ENCODE results near the gene TMC8. TPM values are rescaled to one million over a fixed set of nuclear protein-coding genes. Genes with fewer than 3 reads are reported as not detected.

TMC8 gene
- polyA plus RNA-seq, 1 of the 3 experiments (the other 2 are of a cell fraction), result 0.18 TPM

DNA sequence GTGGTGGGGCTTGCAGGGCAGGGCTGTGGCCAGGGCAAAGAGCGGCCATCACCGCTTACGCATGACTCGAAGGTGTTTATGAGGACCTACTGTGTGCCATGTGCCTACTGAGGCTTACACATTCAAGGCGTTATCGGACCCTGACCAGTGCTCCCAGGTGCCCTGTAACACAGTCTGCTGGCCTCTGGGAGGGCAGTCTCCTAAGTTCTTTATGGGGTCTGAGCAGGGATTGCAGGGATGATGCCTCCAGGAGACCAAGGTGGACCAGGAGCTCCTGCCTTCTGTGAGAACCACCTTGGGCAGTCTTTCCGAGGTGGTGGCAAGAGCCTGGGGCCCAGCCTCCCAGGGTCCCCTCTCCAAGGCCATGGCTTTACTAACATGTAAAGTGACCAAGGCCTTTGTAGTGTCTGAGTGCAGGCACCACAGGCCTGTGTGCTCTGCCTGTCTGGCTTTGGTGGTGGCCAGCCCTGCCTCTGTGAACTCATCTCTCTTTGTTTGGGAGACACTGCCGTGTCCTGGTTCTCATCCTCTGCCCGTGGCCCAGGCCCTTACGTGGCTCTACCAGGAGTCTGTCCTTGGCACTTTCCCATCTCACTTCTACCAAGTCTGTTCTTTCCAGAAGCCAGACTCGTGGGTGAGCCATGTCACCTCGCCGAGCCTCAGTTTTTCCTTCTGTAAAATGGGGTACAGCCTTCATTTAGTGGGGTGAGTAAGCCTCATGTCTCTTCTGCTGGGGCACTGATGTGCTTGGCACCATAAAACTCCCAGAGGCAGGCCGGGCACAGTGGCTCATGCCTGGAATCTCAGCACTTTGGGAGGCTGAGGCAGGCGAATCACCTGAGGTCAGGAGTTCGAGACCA, 34.4 kb downstream of the TMC8 start (continued):
- TF ChIP-seq IRF3 (IDR thresholded peaks at IDR 0.05; ENCODE audit: low read depth, low read length) (no peak), NFIC (IDR thresholded peaks at IDR 0.05; ENCODE audit: borderline replicate concordance) (no peak), EZH2phosphoT487 (IDR thresholded peaks at IDR 0.05; ENCODE audit: borderline replicate concordance, low read depth) (no peak), RXRA (IDR thresholded peaks at IDR 0.05; ENCODE audit: borderline replicate concordance, low read depth) (no peak), GABPA (IDR thresholded peaks at IDR 0.05; ENCODE audit: low read depth) (no peak)

GRCh38 chr17:78166416-78166815, 35.8 kb downstream of the TMC8 start:
- H3K36me3 ChIP-seq (replicated peaks in 1 of 2; ENCODE audit: control insufficient read depth in 1 of 2, insufficient read depth in 2 of 2, low read length in 1 of 2), result peaks cover 0 to 6% of the 10 kb centered on the region in 2 experiments
- DNase-seq, result no peak
- H3K9me2 ChIP-seq, result no peaks in the 10 kb centered on the region
- H3K4me3 ChIP-seq (ENCODE audit: low read depth in 2 of 2, low read length in 1 of 2), result no peak overlapping the region
- no peaks in the 10 kb centered on the region for H3K27me3 ChIP-seq (ENCODE audit: insufficient read depth)
- H2AFZ ChIP-seq (ENCODE audit: low read depth), result no peak overlapping the region
- H3K9ac ChIP-seq, result no peak overlapping the region
- H3K4me1 ChIP-seq (ENCODE audit: control insufficient read depth in 1 of 2, insufficient read depth in 2 of 2, low read depth in 1 of 2, low read length in 1 of 2), result peaks cover 0 to 17% of the 10 kb centered on the region in 2 experiments; a peak in 1 of 4 replicates
- POLR2A ChIA-PET, result no interaction called here
- CTCF ChIA-PET, result interaction anchor here (0.6 to 1.6 kb wide), 2 partner anchors 84 to 130 kb away, joined by 3 to 4 read pairs; no protein-coding TSS in a partner anchor
- no peak for TF ChIP-seq JUND (IDR thresholded peaks at IDR 0.05)
- no peak for TF ChIP-seq FOXM1 (IDR thresholded peaks at IDR 0.05; ENCODE audit: low read depth)
- TF ChIP-seq YY1 (IDR thresholded peaks at IDR 0.05; ENCODE audit: low read depth), result no peak
- TF ChIP-seq RAD21 (IDR thresholded peaks at IDR 0.05; ENCODE audit: low read length), result no peak
- TF ChIP-seq RCOR1 (IDR thresholded peaks at IDR 0.05; ENCODE audit: low read length), result no peak
- TF ChIP-seq, protein P1, sequence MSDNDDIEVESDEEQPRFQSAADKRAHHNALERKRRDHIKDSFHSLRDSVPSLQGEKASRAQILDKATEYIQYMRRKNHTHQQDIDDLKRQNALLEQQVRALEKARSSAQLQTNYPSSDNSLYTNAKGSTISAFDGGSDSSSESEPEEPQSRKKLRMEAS (IDR thresholded peaks at IDR 0.05; ENCODE audit: low read depth), result no peak
- no peak for TF ChIP-seq RFX5 (IDR thresholded peaks at IDR 0.05; ENCODE audit: low read length)
- TF ChIP-seq, protein P2, sequence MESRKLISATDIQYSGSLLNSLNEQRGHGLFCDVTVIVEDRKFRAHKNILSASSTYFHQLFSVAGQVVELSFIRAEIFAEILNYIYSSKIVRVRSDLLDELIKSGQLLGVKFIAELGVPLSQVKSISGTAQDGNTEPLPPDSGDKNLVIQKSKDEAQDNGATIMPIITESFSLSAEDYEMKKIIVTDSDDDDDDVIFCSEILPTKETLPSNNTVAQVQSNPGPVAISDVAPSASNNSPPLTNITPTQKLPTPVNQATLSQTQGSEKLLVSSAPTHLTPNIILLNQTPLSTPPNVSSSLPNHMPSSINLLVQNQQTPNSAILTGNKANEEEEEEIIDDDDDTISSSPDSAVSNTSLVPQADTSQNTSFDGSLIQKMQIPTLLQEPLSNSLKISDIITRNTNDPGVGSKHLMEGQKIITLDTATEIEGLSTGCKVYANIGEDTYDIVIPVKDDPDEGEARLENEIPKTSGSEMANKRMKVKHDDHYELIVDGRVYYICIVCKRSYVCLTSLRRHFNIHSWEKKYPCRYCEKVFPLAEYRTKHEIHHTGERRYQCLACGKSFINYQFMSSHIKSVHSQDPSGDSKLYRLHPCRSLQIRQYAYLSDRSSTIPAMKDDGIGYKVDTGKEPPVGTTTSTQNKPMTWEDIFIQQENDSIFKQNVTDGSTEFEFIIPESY (IDR thresholded peaks at IDR 0.05; ENCODE audit: borderline replicate concordance, low read depth), result no peak
- no peak for TF ChIP-seq SMC3 (IDR thresholded peaks at IDR 0.05; ENCODE audit: low read depth, low read length)
- TF ChIP-seq, protein P3, sequence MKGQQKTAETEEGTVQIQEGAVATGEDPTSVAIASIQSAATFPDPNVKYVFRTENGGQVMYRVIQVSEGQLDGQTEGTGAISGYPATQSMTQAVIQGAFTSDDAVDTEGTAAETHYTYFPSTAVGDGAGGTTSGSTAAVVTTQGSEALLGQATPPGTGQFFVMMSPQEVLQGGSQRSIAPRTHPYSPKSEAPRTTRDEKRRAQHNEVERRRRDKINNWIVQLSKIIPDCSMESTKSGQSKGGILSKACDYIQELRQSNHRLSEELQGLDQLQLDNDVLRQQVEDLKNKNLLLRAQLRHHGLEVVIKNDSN (IDR thresholded peaks at IDR 0.05; ENCODE audit: borderline replicate concordance, low read depth), result no peak
- no peak for TF ChIP-seq MEF2A (IDR thresholded peaks at IDR 0.05; ENCODE audit: borderline replicate concordance, low read depth)
- no peak for TF ChIP-seq POLR2AphosphoS5 (IDR thresholded peaks at IDR 0.05; ENCODE audit: low read depth, low read length)
- H3F3A ChIP-seq (replicated peaks; ENCODE audit: insufficient read depth), result peaks cover 7% of the 10 kb centered on the region
- H3K79me2 ChIP-seq (ENCODE audit: insufficient read depth), result no peaks in the 10 kb centered on the region
- H3K4me2 ChIP-seq, result no peak overlapping the region
- H3K27ac ChIP-seq (ENCODE audit: low read depth in 2 of 2, low read length in 1 of 2), result no peak overlapping the region
- 53% methylated on average over 6 of the region's 6 CpGs for WGBS (ENCODE audit: low lambda C conversion rate)
- peaks cover 14% of the 10 kb centered on the region; the same call in 1 of the 2 replicates for H4K20me1 ChIP-seq (ENCODE audit: insufficient read depth)
- H3K9me3 ChIP-seq, result no peaks in the 10 kb centered on the region

Measured in SK-N-SH (cell line).